ENCODE measurements around the gene SLC35F6.
"Not testable (repeated sequence)": the region's sequence is repeated elsewhere in the genome, so short reads cannot be mapped to it uniquely, and the experiment has no call there.

Gene SLC35F6

GRCh38 chr2:26746934-26747333 is 17.1 kb upstream of the SLC35F6 start:
- Histone ChIP-seq H4K91ac (ENCODE audit: low read depth, low read length) (no peak overlapping the region), H3K27me3 (ENCODE audit: insufficient read depth, low read length) (no peaks in the 10 kb centered on the region), H3K4me3 (ENCODE audit: low read depth, low read length) (no peak overlapping the region), H3K4me1 (ENCODE audit: control insufficient read depth in 1 of 2, insufficient read depth in 2 of 2, low read length in 2 of 2) (peaks cover 3% of the 10 kb centered on the region in 2 experiments), H3K23ac (ENCODE audit: low read length) (no peak overlapping the region), H3K9me3 (ENCODE audit: insufficient read depth, low read depth, low read length) (peaks cover 2% of the 10 kb centered on the region), H3K14ac (ENCODE audit: low read length) (no peak overlapping the region), H2BK120ac (ENCODE audit: insufficient read depth, low read length, poor library complexity) (no peak overlapping the region), H2BK5ac (ENCODE audit: low read depth, low read length, poor library complexity) (no peak overlapping the region), H2AFZ (ENCODE audit: insufficient read depth, low read length, poor library complexity) (no peak overlapping the region), H2AK5ac (ENCODE audit: low read length) (no peak overlapping the region), H4K8ac (ENCODE audit: low read depth, low read length) (no peak overlapping the region), H3K79me1 (ENCODE audit: low read length) (no peaks in the 10 kb centered on the region), H3K79me2 (ENCODE audit: control insufficient read depth, insufficient read depth, low read length, poor library complexity) (no peaks in the 10 kb centered on the region), H2BK12ac (ENCODE audit: low read length) (no peak overlapping the region), H3K18ac (ENCODE audit: low read length) (no peak overlapping the region), H3K9ac (ENCODE audit: low read length) (no peak overlapping the region), H4K12ac (ENCODE audit: low read depth, low read length) (no peak overlapping the region), H3K36me3 (ENCODE audit: control insufficient read depth in 1 of 2, insufficient read depth in 2 of 2, low read length in 2 of 2) (no peaks in the 10 kb centered on the region), H3K27ac (ENCODE audit: low read depth, low read length) (no peak overlapping the region), H3K4ac (ENCODE audit: low read depth, low read length) (no peak overlapping the region), H3K4me2 (ENCODE audit: low read length) (no peak overlapping the region)
- WGBS (ENCODE audit: extremely low coverage, insufficient coverage, insufficient read length) = no CpG with 5 or more reads among the region's 3 CpGs
- no peak for DNase-seq

- peak overlapping the region; percentile 86 for H2BK12ac ChIP-seq (ENCODE audit: low read length)
- not testable (repeated sequence) for H3K9me3 ChIP-seq (ENCODE audit: insufficient read depth, low read depth, low read length); H3K4me2 ChIP-seq (ENCODE audit: low read length); H3K36me3 ChIP-seq (ENCODE audit: control insufficient read depth in 1 of 2, insufficient read depth in 2 of 2, low read length in 2 of 2); H3K18ac ChIP-seq (ENCODE audit: low read length); H3K79me2 ChIP-seq (ENCODE audit: control insufficient read depth, insufficient read depth, low read length, poor library complexity); H2AK5ac ChIP-seq (ENCODE audit: low read length); H3K4me1 ChIP-seq (ENCODE audit: control insufficient read depth in 1 of 2, insufficient read depth in 2 of 2, low read length in 2 of 2); H2BK5ac ChIP-seq (ENCODE audit: low read depth, low read length, poor library complexity); H3K9ac ChIP-seq (ENCODE audit: low read length); H4K12ac ChIP-seq (ENCODE audit: low read depth, low read length); DNase-seq; H4K91ac ChIP-seq (ENCODE audit: low read depth, low read length); H3K79me1 ChIP-seq (ENCODE audit: low read length); H3K27me3 ChIP-seq (ENCODE audit: insufficient read depth, low read length); H3K14ac ChIP-seq (ENCODE audit: low read length); H3K4ac ChIP-seq (ENCODE audit: low read depth, low read length); H3K23ac ChIP-seq (ENCODE audit: low read length); H3K4me3 ChIP-seq (ENCODE audit: low read depth, low read length)
- H3K27ac ChIP-seq (ENCODE audit: low read depth, low read length) = peak overlapping the region; percentile 27
- H2AFZ ChIP-seq (ENCODE audit: insufficient read depth, low read length, poor library complexity) = peak overlapping the region; percentile 72
- WGBS (ENCODE audit: extremely low coverage, insufficient coverage, insufficient read length) = no CpG with 5 or more reads among the region's 8 CpGs
- peak overlapping the region; percentile 67 for H4K8ac ChIP-seq (ENCODE audit: low read depth, low read length)
- peak overlapping the region; percentile 81 for H2BK120ac ChIP-seq (ENCODE audit: insufficient read depth, low read length, poor library complexity)
These were observed 14.2 kb upstream of the SLC35F6 start for GRCh38 chr2:26749787-26750420.

- H2BK120ac ChIP-seq (ENCODE audit: insufficient read depth, low read length, poor library complexity); H3K27me3 ChIP-seq (ENCODE audit: insufficient read depth, low read length); H3K18ac ChIP-seq (ENCODE audit: low read length); H3K23ac ChIP-seq (ENCODE audit: low read length); H4K12ac ChIP-seq (ENCODE audit: low read depth, low read length); H3K9ac ChIP-seq (ENCODE audit: low read length); H4K8ac ChIP-seq (ENCODE audit: low read depth, low read length); H3K27ac ChIP-seq (ENCODE audit: low read depth, low read length); H3K14ac ChIP-seq (ENCODE audit: low read length); H3K4ac ChIP-seq (ENCODE audit: low read depth, low read length); H4K91ac ChIP-seq (ENCODE audit: low read depth, low read length); H2BK12ac ChIP-seq (ENCODE audit: low read length); H3K4me1 ChIP-seq (ENCODE audit: control insufficient read depth in 1 of 2, insufficient read depth in 2 of 2, low read length in 2 of 2); H3K36me3 ChIP-seq (ENCODE audit: control insufficient read depth in 1 of 2, insufficient read depth in 2 of 2, low read length in 2 of 2); H3K79me1 ChIP-seq (ENCODE audit: low read length); H2AFZ ChIP-seq (ENCODE audit: insufficient read depth, low read length, poor library complexity); DNase-seq; H3K9me3 ChIP-seq (ENCODE audit: insufficient read depth, low read depth, low read length); H2BK5ac ChIP-seq (ENCODE audit: low read depth, low read length, poor library complexity); H3K4me2 ChIP-seq (ENCODE audit: low read length); H3K79me2 ChIP-seq (ENCODE audit: control insufficient read depth, insufficient read depth, low read length, poor library complexity); H3K4me3 ChIP-seq (ENCODE audit: low read depth, low read length); H2AK5ac ChIP-seq (ENCODE audit: low read length): not testable (repeated sequence)
- WGBS (ENCODE audit: extremely low coverage, insufficient coverage, insufficient read length) = no CpG with 5 or more reads among the region's 11 CpGs
These were observed 13.6 kb upstream of the SLC35F6 start for GRCh38 chr2:26750467-26750866.

- no peak overlapping the region for H2BK5ac ChIP-seq (ENCODE audit: low read depth, low read length, poor library complexity)
- H2BK12ac ChIP-seq (ENCODE audit: low read length) = no peak overlapping the region
- no peak overlapping the region for H4K91ac ChIP-seq (ENCODE audit: low read depth, low read length)
- H2AFZ ChIP-seq (ENCODE audit: insufficient read depth, low read length, poor library complexity) = no peak overlapping the region
- no peak overlapping the region for H3K9ac ChIP-seq (ENCODE audit: low read length)
- H3K4me1 ChIP-seq (ENCODE audit: control insufficient read depth in 1 of 2, insufficient read depth in 2 of 2, low read length in 2 of 2) = peaks cover 3 to 10% of the 10 kb centered on the region in 2 experiments
- no peak overlapping the region for H3K4ac ChIP-seq (ENCODE audit: low read depth, low read length)
- WGBS (ENCODE audit: extremely low coverage, insufficient coverage, insufficient read length) = no CpG with 5 or more reads among the region's 3 CpGs
- no peak overlapping the region for H3K23ac ChIP-seq (ENCODE audit: low read length)
- no peak overlapping the region for H3K14ac ChIP-seq (ENCODE audit: low read length)
- no peak overlapping the region for H4K8ac ChIP-seq (ENCODE audit: low read depth, low read length)
- no peak overlapping the region for H3K18ac ChIP-seq (ENCODE audit: low read length)
- no peak overlapping the region for H2AK5ac ChIP-seq (ENCODE audit: low read length)
- no peak overlapping the region for H4K12ac ChIP-seq (ENCODE audit: low read depth, low read length)
- H3K4me2 ChIP-seq (ENCODE audit: low read length) = no peak overlapping the region
- no peak for DNase-seq
- H3K27me3 ChIP-seq (ENCODE audit: insufficient read depth, low read length) = no peaks in the 10 kb centered on the region
- H3K79me1 ChIP-seq (ENCODE audit: low read length) = no peaks in the 10 kb centered on the region
- H3K79me2 ChIP-seq (ENCODE audit: control insufficient read depth, insufficient read depth, low read length, poor library complexity) = no peaks in the 10 kb centered on the region
- H2BK120ac ChIP-seq (ENCODE audit: insufficient read depth, low read length, poor library complexity) = no peak overlapping the region
- no peak overlapping the region for H3K27ac ChIP-seq (ENCODE audit: low read depth, low read length)
- no peaks in the 10 kb centered on the region for H3K36me3 ChIP-seq (ENCODE audit: control insufficient read depth in 1 of 2, insufficient read depth in 2 of 2, low read length in 2 of 2)
- H3K4me3 ChIP-seq (ENCODE audit: low read depth, low read length) = no peak overlapping the region
- peaks cover 2% of the 10 kb centered on the region for H3K9me3 ChIP-seq (ENCODE audit: insufficient read depth, low read depth, low read length)
These were observed 11.4 kb upstream of the SLC35F6 start for GRCh38 chr2:26752656-26753055.
